GM10266 (cell line): ENCODE measurements around the gene SRRM3.

Experiments used
- DNase-seq: peaks from one replicate; pipeline ENCODE4 v3.0.0; 2012; ENCODE audit errors: extremely low spot score
- TF ChIP-seq, protein P1 (sequence below): IDR thresholded peaks from 2 replicates; pipeline ENCODE4 v1.5.1; 2012; ENCODE audit warnings: mild to moderate bottlenecking, low read depth; ENCODE audit not compliant: control insufficient read depth, insufficient read depth; ENCODE audit errors: missing control alignments

The SRRM3 gene

GRCh38 chr7:76217942-76218566 is 16.4 kb downstream of the SRRM3 start:
- no peak for DNase-seq
- TF ChIP-seq, protein P1, sequence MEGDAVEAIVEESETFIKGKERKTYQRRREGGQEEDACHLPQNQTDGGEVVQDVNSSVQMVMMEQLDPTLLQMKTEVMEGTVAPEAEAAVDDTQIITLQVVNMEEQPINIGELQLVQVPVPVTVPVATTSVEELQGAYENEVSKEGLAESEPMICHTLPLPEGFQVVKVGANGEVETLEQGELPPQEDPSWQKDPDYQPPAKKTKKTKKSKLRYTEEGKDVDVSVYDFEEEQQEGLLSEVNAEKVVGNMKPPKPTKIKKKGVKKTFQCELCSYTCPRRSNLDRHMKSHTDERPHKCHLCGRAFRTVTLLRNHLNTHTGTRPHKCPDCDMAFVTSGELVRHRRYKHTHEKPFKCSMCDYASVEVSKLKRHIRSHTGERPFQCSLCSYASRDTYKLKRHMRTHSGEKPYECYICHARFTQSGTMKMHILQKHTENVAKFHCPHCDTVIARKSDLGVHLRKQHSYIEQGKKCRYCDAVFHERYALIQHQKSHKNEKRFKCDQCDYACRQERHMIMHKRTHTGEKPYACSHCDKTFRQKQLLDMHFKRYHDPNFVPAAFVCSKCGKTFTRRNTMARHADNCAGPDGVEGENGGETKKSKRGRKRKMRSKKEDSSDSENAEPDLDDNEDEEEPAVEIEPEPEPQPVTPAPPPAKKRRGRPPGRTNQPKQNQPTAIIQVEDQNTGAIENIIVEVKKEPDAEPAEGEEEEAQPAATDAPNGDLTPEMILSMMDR = no peak

DNA sequence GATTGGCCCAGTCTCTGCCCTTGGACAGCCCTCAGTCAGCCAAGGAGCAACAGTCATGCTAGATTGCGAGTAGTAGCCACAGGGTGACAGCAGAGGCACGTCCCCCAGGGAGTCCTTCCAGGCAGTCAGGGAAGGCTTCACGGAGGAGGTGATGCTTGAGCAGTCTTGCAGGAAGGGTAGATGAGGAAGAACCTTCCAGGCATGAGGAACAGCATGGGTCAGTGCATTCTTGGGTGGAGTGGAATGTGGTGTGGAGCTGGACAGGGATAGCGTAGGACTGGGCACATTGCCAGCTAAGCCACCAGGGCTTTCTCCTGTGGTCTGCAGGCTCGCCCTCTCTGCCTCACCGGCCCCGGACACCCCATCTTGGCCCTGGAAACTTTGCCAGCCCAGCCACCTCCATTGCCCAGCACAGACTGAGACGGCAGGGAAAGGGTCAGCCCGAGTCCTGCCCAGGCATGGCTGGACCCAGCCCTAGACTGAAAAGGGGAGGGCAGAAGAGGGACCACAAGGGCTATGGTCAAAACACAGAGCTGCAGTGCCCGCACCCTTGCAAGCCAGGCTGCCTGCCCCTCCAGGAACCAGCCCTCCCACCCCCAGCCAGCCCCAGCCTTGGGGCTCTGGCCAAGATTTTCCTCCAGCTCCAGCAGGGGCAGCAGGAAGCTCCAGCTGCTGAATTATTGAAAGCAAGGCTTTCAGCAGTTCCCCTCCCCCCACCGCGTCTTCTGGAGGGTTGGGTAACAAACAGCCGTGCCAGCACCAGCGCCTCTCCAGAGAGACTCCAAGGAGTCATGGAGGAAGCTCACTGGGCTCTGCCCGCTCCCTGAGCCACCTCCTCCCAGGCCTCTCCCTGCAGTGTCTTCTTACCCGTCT is 18.7 kb downstream of the SRRM3 start:
- TF ChIP-seq, protein P1 = no peak
- no peak for DNase-seq

- TF ChIP-seq, protein P1 = no peak
These were observed 20.6 kb downstream of the SRRM3 start for GRCh38 chr7:76222333-76222732.

GRCh38 chr7:76222839-76223238 is 21.1 kb downstream of the SRRM3 start:
- no peak for DNase-seq
- TF ChIP-seq, protein P1 = no peak

More at GRCh38 chr7:76222333-76222732, 20.6 kb downstream of the SRRM3 start:
- DNase-seq = no peak

GRCh38 chr7:76223286-76223972 is 21.7 kb downstream of the SRRM3 start:
- TF ChIP-seq, protein P1 = no peak
- DNase-seq = no peak

GRCh38 chr7:76224695-76225094 is 23.0 kb downstream of the SRRM3 start:
- TF ChIP-seq, protein P1 = no peak
- no peak for DNase-seq
